ENCODE data around the gene FBXW2. TPM values are rescaled to one million over a fixed set of nuclear protein-coding genes. Genes with fewer than 3 reads are reported as not detected.
A peak's percentile ranks its signal among the peaks of the same experiment; 100 is the strongest.

Gene FBXW2
- total and polyA plus RNA-seq, 10 donors, result 8.7 to 121 (median 90.1) TPM

- Histone ChIP-seq H3K9me3 (no peaks in the 10 kb centered on the region), H3K36me3 (no peaks in the 10 kb centered on the region), H3K4me1 (peaks cover 8 to 39% (median 30%) of the 10 kb centered on the region in 6 donors), H3K4me3 (no peak overlapping the region), H3K27ac (no peak overlapping the region), H3K27me3 (replicated peaks in 1 of 7) (no peaks in the 10 kb centered on the region)
- no peak for TF ChIP-seq POLR2AphosphoS5 (IDR thresholded peaks at IDR 0.05)
- TF ChIP-seq CTCF (IDR thresholded peaks at IDR 0.05 in 8 of 11, conservative IDR thresholded peaks at IDR 0.05 in 3 of 11), result no peak
- TF ChIP-seq POLR2A (IDR thresholded peaks at IDR 0.05), result no peak
- intact Hi-C loops (cut with DNase I; ENCODE audit: low total_unique reads), result no loop called here
- 85 to 92% (median 88%) methylated on average over 5 of the region's 5 CpGs for WGBS, 5 donors
- DNase-seq, result no peak
Observed at GRCh38 chr9:120716483-120716882, 76.7 kb downstream of the FBXW2 start.

- Histone ChIP-seq H3K36me3 (no peaks in the 10 kb centered on the region), H3K4me3 (peak overlapping the region in 5 of 8 donors; percentile 11 to 85 (median 84)), H3K27ac (peak overlapping the region in 5 of 8 donors; percentile 88 to 94 (median 93)), H3K4me1 (peaks cover 16 to 49% (median 41%) of the 10 kb centered on the region in 6 donors), H3K27me3 (replicated peaks in 1 of 7) (no peaks in the 10 kb centered on the region), H3K9me3 (no peaks in the 10 kb centered on the region)
- intact Hi-C loops (cut with DNase I; ENCODE audit: low total_unique reads), result no loop called here
- peak; percentile 84 for DNase-seq
- 66 to 79% (median 76%) methylated on average over 12 to 14 of the region's 14 CpGs for WGBS, 5 donors
- peak in 1 of 3 donors; percentile 14 for TF ChIP-seq POLR2AphosphoS5 (IDR thresholded peaks at IDR 0.05)
- TF ChIP-seq CTCF (IDR thresholded peaks at IDR 0.05 in 8 of 11, conservative IDR thresholded peaks at IDR 0.05 in 3 of 11), result no peak
Observed at GRCh38 chr9:120715389-120715924, 77.8 kb downstream of the FBXW2 start.

GRCh38 chr9:120714846-120715388 is 78.3 kb downstream of the FBXW2 start:
- DNase-seq, result no peak
- 8 to 16% (median 9%) methylated on average over 21 to 30 of the region's 30 CpGs for WGBS, 5 donors
- intact Hi-C loops (cut with DNase I; ENCODE audit: low total_unique reads), result no loop called here
- no peaks in the 10 kb centered on the region for H3K27me3 ChIP-seq (replicated peaks in 1 of 7)
- H3K36me3 ChIP-seq, result no peaks in the 10 kb centered on the region
- peak overlapping the region; percentile 69 to 85 (median 78) for H3K4me3 ChIP-seq
- H3K4me1 ChIP-seq, result peaks cover 17 to 55% (median 45%) of the 10 kb centered on the region in 6 donors
- H3K9me3 ChIP-seq, result no peaks in the 10 kb centered on the region
- peak overlapping the region; percentile 69 to 94 (median 92) for H3K27ac ChIP-seq
- TF ChIP-seq POLR2AphosphoS5 (IDR thresholded peaks at IDR 0.05) (no peak), POLR2A (IDR thresholded peaks at IDR 0.05) (peak in 1 of 3 donors; percentile 8), CTCF (IDR thresholded peaks at IDR 0.05 in 8 of 11, conservative IDR thresholded peaks at IDR 0.05 in 3 of 11) (no peak)

- H3K27ac ChIP-seq, result peak within 1 kb of the TSS; percentile 69 to 94 (median 92)
- DNase-seq, result peak; percentile 99
- no peaks in the 10 kb centered on the region for H3K9me3 ChIP-seq
- peaks cover 23 to 61% (median 51%) of the 10 kb centered on the region in 6 donors for H3K4me1 ChIP-seq
- WGBS, 5 donors, result 0% methylated on average over 18 to 102 of the region's 102 CpGs
- TF ChIP-seq CTCF (IDR thresholded peaks at IDR 0.05 in 8 of 11, conservative IDR thresholded peaks at IDR 0.05 in 3 of 11) (peak in 5 of 11 experiments; percentile 18 to 45 (median 26)), POLR2A (IDR thresholded peaks at IDR 0.05) (peak in 2 of 3 donors; percentile 81), POLR2AphosphoS5 (IDR thresholded peaks at IDR 0.05) (peak; percentile 88 to 96 (median 92))
- H3K27me3 ChIP-seq (replicated peaks in 1 of 7), result no peaks in the 10 kb centered on the region
- intact Hi-C loops (cut with DNase I; ENCODE audit: low total_unique reads), result no loop called here
- H3K4me3 ChIP-seq, result peak within 1 kb of the TSS; percentile 69 to 85 (median 78)
- H3K36me3 ChIP-seq, result no peaks in the 10 kb centered on the region
Observed at GRCh38 chr9:120714088-120714845, 78.9 kb downstream of the FBXW2 start, which contains the start of gene MEGF9. MEGF9 (minus strand) TSS chr9:120714470; CDS start chr9:120714358, 112 bp downstream.
